B cell (primary cell): Measurements from ENCODE around the gene IKBKG. TPM values are rescaled to one million over a fixed set of nuclear protein-coding genes. Genes with fewer than 3 reads are reported as not detected.

Source experiments
- ATAC-seq: fragments of 200-7000 bp; cut with Tn5 transposase; one replicate; pipeline ENCODE4 v1.10.0; 2021; ENCODE audit warnings: low read depth, mild to moderate bottlenecking, moderate number of reproducible peaks, moderate library complexity
- CTCF ChIA-PET: fragments of 350-600 bp; sonication (Branson Sonifier 250); formaldehyde crosslinking; loops from one replicate; lab custom pipeline; 2021; ENCODE audit warnings: antibody characterized with exemption, inconsistent platforms; lab: Charles Lee
- POLR2A ChIA-PET: fragments of 350-600 bp; sonication (Branson Sonifier 250); formaldehyde crosslinking; loops from one replicate; lab custom pipeline; 2021; ENCODE audit warnings: antibody characterized with exemption; lab: Charles Lee
- DNase-seq: peaks from one replicate; pipeline ENCODE4 v3.0.0; 2013
- H2AFZ ChIP-seq: 2 replicates; pipeline ENCODE4 v1.6.1; 2012; ENCODE audit warnings: mild to moderate bottlenecking, low read depth, low read length; ENCODE audit not compliant: insufficient read depth, poor library complexity, severe bottlenecking
- H3K27ac ChIP-seq, 2 donors: 1 replicate in 1 of 2; 2 replicates in 1 of 2; pipeline ENCODE4 v1.5.1; 2012 to 2013; ENCODE audit warnings: low read length in 2 of 2, mild to moderate bottlenecking in 2 of 2, moderate library complexity in 1 of 2
- H3K27me3 ChIP-seq, 4 experiments: fragments of 200-600 bp in 1 of 4; sonication (generic) in 1 of 4; replicated peaks in 1 of 4; 1 replicate in 2 of 4; 2 replicates in 2 of 4; pipeline versions ENCODE4 v1.6.1 to v1.7.0; 2013 to 2016; ENCODE audit warnings: low read length in 3 of 4, mild to moderate bottlenecking in 2 of 4, mixed read lengths in 1 of 4, moderate library complexity in 1 of 4; ENCODE audit not compliant: insufficient read depth in 4 of 4, control insufficient read depth in 3 of 4; ENCODE audit errors: control extremely low read depth in 1 of 4
- H3K36me3 ChIP-seq, 2 experiments: replicated peaks in 1 of 2; 1 replicate in 1 of 2; 2 replicates in 1 of 2; pipeline versions ENCODE4 v1.6.1 to v1.7.1; 2013; ENCODE audit warnings: low read length in 1 of 2; ENCODE audit not compliant: insufficient read depth in 2 of 2, control insufficient read depth in 1 of 2; ENCODE audit errors: control extremely low read depth in 1 of 2, extremely low read depth in 1 of 2
- H3K4me1 ChIP-seq, 2 donors: fragments of 200-600 bp in 1 of 2; sonication (generic) in 1 of 2; 1 replicate in 1 of 2; 2 replicates in 1 of 2; pipeline versions ENCODE4 v1.5.1 to v1.6.1; 2013 to 2017; ENCODE audit warnings: low read length in 2 of 2; ENCODE audit not compliant: control insufficient read depth in 2 of 2, insufficient read depth in 2 of 2
- H3K4me2 ChIP-seq: replicated peaks from 2 replicates; pipeline ENCODE3; 2012; ENCODE audit warnings: mild to moderate bottlenecking, low read depth, low read length; ENCODE audit not compliant: poor library complexity, severe bottlenecking
- H3K4me3 ChIP-seq, 5 experiments: fragments of 200-600 bp in 1 of 5; sonication (generic) in 1 of 5; 1 replicate in 3 of 5; 2 replicates in 2 of 5; pipeline versions ENCODE4 v1.5.1 to v1.7.0; 2011 to 2016; ENCODE audit warnings: low read length in 4 of 5, mild to moderate bottlenecking in 4 of 5, low read depth in 2 of 5, control low read depth in 1 of 5, moderate library complexity in 1 of 5; ENCODE audit not compliant: insufficient read depth in 1 of 5; ENCODE audit errors: control extremely low read depth in 1 of 5, extremely low read depth in 1 of 5
- H3K79me2 ChIP-seq: fragments of 200-600 bp; sonication (generic); one replicate; pipeline ENCODE4 v1.6.0; 2016; ENCODE audit warnings: low read length; ENCODE audit not compliant: control insufficient read depth, insufficient read depth
- H3K9ac ChIP-seq: fragments of 200-600 bp; sonication (generic); 2 replicates; pipeline ENCODE4 v1.6.1; 2017; ENCODE audit warnings: mild to moderate bottlenecking, low read length, moderate library complexity
- H3K9me3 ChIP-seq, 3 donors: one replicate each; pipeline versions ENCODE4 v1.6.1 to v1.7.1; 2013; ENCODE audit warnings: low read length in 2 of 3; ENCODE audit not compliant: control insufficient read depth in 2 of 3, insufficient read depth in 1 of 3; ENCODE audit errors: control extremely low read depth in 1 of 3
- H4K20me1 ChIP-seq: 2 replicates; pipeline ENCODE4 v1.6.0; 2012; ENCODE audit warnings: mild to moderate bottlenecking, low read length; ENCODE audit not compliant: insufficient read depth, control insufficient read depth, poor library complexity, severe bottlenecking
- H3K27ac Mint-ChIP-seq: one replicate; pipeline ENCODE4 v1.8.0; 2021; ENCODE audit warnings: mixed read lengths
- H3K27me3 Mint-ChIP-seq: one replicate; pipeline ENCODE4 v1.8.0; 2021; ENCODE audit warnings: mixed read lengths
- H3K4me1 Mint-ChIP-seq: one replicate; pipeline ENCODE4 v1.8.0; 2021; ENCODE audit warnings: mixed read lengths
- H3K4me3 Mint-ChIP-seq: one replicate; pipeline ENCODE4 v1.8.0; 2021; ENCODE audit warnings: mixed read lengths
- H3K9me3 Mint-ChIP-seq: one replicate; pipeline ENCODE4 v1.8.0; 2022; ENCODE audit warnings: mixed read lengths; ENCODE audit not compliant: insufficient read depth
- CTCF ChIP-seq: fragments of 200-600 bp; IDR thresholded peaks from one replicate; pipeline ENCODE4 v1.8.0; 2022; ENCODE audit warnings: antibody characterized with exemption, mild to moderate bottlenecking
- EZH2 ChIP-seq: IDR thresholded peaks from 2 replicates; pipeline ENCODE4 v1.6.1; 2012; ENCODE audit warnings: borderline replicate concordance, low read depth, mild to moderate bottlenecking, moderate library complexity, low read length; ENCODE audit not compliant: insufficient read depth, poor library complexity, severe bottlenecking
- WGBS: methylation state at CpG from one replicate; pipeline ENCODE4 v1.1.5; 2013; ENCODE audit warnings: missing lambda C conversion rate; ENCODE audit not compliant: insufficient coverage; 5-methylcytosine and 5-hydroxymethylcytosine counted together
- intact Hi-C: fragments of 100-400 bp; cut with micrococcal nuclease; formaldehyde crosslinking; loops from one replicate; pipeline ENCODE4 v1.10.0; 2022
- polyA plus RNA-seq: library from polyadenylated mRNA; depleted of rRNA; stranded (reverse); fragments of >200 nt; gene quantifications from 2 replicates; pipeline ENCODE4 v1.2.3, GENCODE V29; 2012
- total RNA-seq, 2 donors: library from RNA; stranded (reverse); fragments of 120-200 nt in 1 of 2; gene quantifications; 1 replicate in 1 of 2; 2 replicates in 1 of 2; pipeline versions ENCODE4 v1.2.3 to v1.2.4, GENCODE V29; 2013 to 2022

The IKBKG gene
- total and polyA plus RNA-seq, 2 donors (not counting 1 experiment from before 2014, with no cell fraction given), result 46.7 to 65.1 TPM

- peak overlapping the region; percentile 71 for H3K4me2 ChIP-seq
- ATAC-seq (peak; percentile 92), DNase-seq (peak; percentile 77)
- H3K9me3 ChIP-seq, result no peaks in the 10 kb centered on the region
- H3K27me3 ChIP-seq, result no peaks in the 10 kb centered on the region
- H2AFZ ChIP-seq, result peak overlapping the region; percentile 71
- H4K20me1 ChIP-seq, result no peaks in the 10 kb centered on the region
- H3K4me1 ChIP-seq, result peaks cover 8 to 13% of the 10 kb centered on the region in 2 donors
- intact Hi-C loops, result no loop called here
- H3K4me3 ChIP-seq, result peak overlapping the region in 4 of 5 experiments; percentile 28 to 52 (median 36)
- no peaks in the 10 kb centered on the region for H3K9me3 Mint-ChIP-seq
- POLR2A ChIA-PET, result interaction anchor here (0.6 to 1.4 kb wide), 9 partner anchors 8 to 430 kb away, joined by 3 to 7 read pairs (median 4); partner anchors contain the start of genes FAM3A, RPL10 and UBL4A
- H3K4me1 Mint-ChIP-seq, result peaks cover 11% of the 10 kb centered on the region
- no peaks in the 10 kb centered on the region for H3K27me3 Mint-ChIP-seq
- H3K36me3 ChIP-seq, result no peaks in the 10 kb centered on the region
- no peak for TF ChIP-seq EZH2
- TF ChIP-seq CTCF, result peak; percentile 53
- CTCF ChIA-PET, result interaction anchor here (0.6 to 2.0 kb wide), 17 partner anchors 9 to 559 kb away, joined by 3 to 12 read pairs (median 4); partner anchors contain the start of genes LAGE3, RPL10, TAFAZZIN and UBL4A
- H3K27ac ChIP-seq, result peak overlapping the region; percentile 55 to 64
- 0% methylated on average over 4 of the region's 15 CpGs for WGBS
- peak overlapping the region; percentile 82 for H3K27ac Mint-ChIP-seq
- no peaks in the 10 kb centered on the region for H3K79me2 ChIP-seq
- peak overlapping the region; percentile 28 for H3K9ac ChIP-seq
- peak overlapping the region; percentile 74 for H3K4me3 Mint-ChIP-seq
These were observed 20.3 kb upstream of the IKBKG start for GRCh38 chrX:154526901-154527675.

- CTCF ChIA-PET, result no interaction called here
These were observed 18.2 kb upstream of the IKBKG start for GRCh38 chrX:154529206-154529612.

More at GRCh38 chrX:154529206-154529612, 18.2 kb upstream of the IKBKG start:
- Histone ChIP-seq H3K9ac (no peak overlapping the region), H3K27me3 (no peaks in the 10 kb centered on the region), H3K27ac (no peak overlapping the region), H3K9me3 (no peaks in the 10 kb centered on the region), H3K36me3 (peaks cover 0 to 7% of the 10 kb centered on the region in 2 experiments), H3K4me1 (peaks cover 8 to 13% of the 10 kb centered on the region in 2 donors), H3K4me2 (no peak overlapping the region), H3K4me3 (no peak overlapping the region), H2AFZ (no peak overlapping the region), H4K20me1 (no peaks in the 10 kb centered on the region), H3K79me2 (no peaks in the 10 kb centered on the region)
- POLR2A ChIA-PET, result no interaction called here
- 100% methylated on average over 3 of the region's 6 CpGs for WGBS
- peak overlapping the region; percentile 37 for H3K27ac Mint-ChIP-seq
- H3K9me3 Mint-ChIP-seq, result no peaks in the 10 kb centered on the region
- peaks cover 11% of the 10 kb centered on the region for H3K4me1 Mint-ChIP-seq
- DNase-seq (no peak), ATAC-seq (no peak)
- TF ChIP-seq CTCF (no peak), EZH2 (no peak)
- intact Hi-C loops, result no loop called here
- H3K27me3 Mint-ChIP-seq, result no peaks in the 10 kb centered on the region
- H3K4me3 Mint-ChIP-seq, result no peak overlapping the region
